Activated T-cell treated with anti-CD3 and anti-CD28 coated beads for 24 hours (primary cell): ENCODE measurements around the gene SMKR1.
"Not testable (repeated sequence)": the region's sequence is repeated elsewhere in the genome, so short reads cannot be mapped to it uniquely, and the experiment has no call there.

Experiments used
- DNase-seq: peaks from one replicate; pipeline ENCODE4 v3.0.0-alpha.2; 2020; ENCODE audit warnings: low read depth

The SMKR1 gene

GRCh38 chr7:129525225-129525862 lies 23.0 kb downstream of the SMKR1 start:
- DNase-seq = no peak

GRCh38 chr7:129529643-129530042 lies 27.3 kb downstream of the SMKR1 start:
- no peak for DNase-seq

GRCh38 chr7:129530795-129531391 lies 28.6 kb downstream of the SMKR1 start:
- peak; percentile 30 for DNase-seq

GRCh38 chr7:129531721-129532120 lies 29.4 kb downstream of the SMKR1 start:
- DNase-seq = no peak

- DNase-seq = no peak
Measured at GRCh38 chr7:129532375-129532774, 30.0 kb downstream of the SMKR1 start.

- DNase-seq = not testable (repeated sequence)
Measured at GRCh38 chr7:129534558-129535274, 32.4 kb downstream of the SMKR1 start.

GRCh38 chr7:129535896-129536295 lies 33.6 kb downstream of the SMKR1 start:
- DNase-seq = no peak

- no peak for DNase-seq
Measured at GRCh38 chr7:129536323-129536722, 34.0 kb downstream of the SMKR1 start.

GRCh38 chr7:129538790-129539189 lies 36.5 kb downstream of the SMKR1 start:
- no peak for DNase-seq

GRCh38 chr7:129540340-129540739 lies 38.0 kb downstream of the SMKR1 start:
- no peak for DNase-seq

GRCh38 chr7:129544700-129545099 lies 42.4 kb downstream of the SMKR1 start:
- no peak for DNase-seq

- no peak for DNase-seq
Measured at GRCh38 chr7:129550693-129551360, 48.5 kb downstream of the SMKR1 start.

- peak; percentile 25 for DNase-seq
Measured at GRCh38 chr7:129553899-129554461, 51.6 kb downstream of the SMKR1 start.

GRCh38 chr7:129556607-129557133 lies 54.3 kb downstream of the SMKR1 start:
- no peak for DNase-seq

GRCh38 chr7:129557686-129558481 lies 55.6 kb downstream of the SMKR1 start:
- DNase-seq = no peak

- DNase-seq = no peak
Measured at GRCh38 chr7:129559564-129559963, 57.2 kb downstream of the SMKR1 start.

- DNase-seq = no peak
Measured at GRCh38 chr7:129560831-129561230, 58.5 kb downstream of the SMKR1 start.

GRCh38 chr7:129561677-129562359 lies 59.5 kb downstream of the SMKR1 start:
- DNase-seq = no peak
